GM12891 (cell line): Measurements from ENCODE around the gene HERPUD1.

Experiments
- DNase-seq: peaks from one replicate; pipeline ENCODE4 v3.0.0; 2011; ENCODE audit warnings: low spot score; ENCODE audit not compliant: insufficient read length
- FAIRE-seq: peaks from 2 replicates; lab custom pipeline; 2011; peaks lifted over from hg19 to GRCh38; lab: Jason Lieb, UNC
- PAX5 ChIP-seq: IDR thresholded peaks from 2 replicates; pipeline ENCODE4 v1.6.1; 2011; ENCODE audit warnings: low read length, moderate library complexity, mild to moderate bottlenecking; ENCODE audit not compliant: insufficient read depth, severe bottlenecking
- POLR2A ChIP-seq: IDR thresholded peaks from 2 replicates; pipeline ENCODE4 v1.6.1; 2011; ENCODE audit warnings: low read depth, low read length, control low read depth
- POLR2AphosphoS5 ChIP-seq: IDR thresholded peaks from 2 replicates; pipeline ENCODE4 v1.6.1; 2011; ENCODE audit warnings: low read depth, low read length, control low read depth
- POU2F2 ChIP-seq: IDR thresholded peaks from 2 replicates; pipeline ENCODE4 v1.6.1; 2011; ENCODE audit warnings: low read depth, mild to moderate bottlenecking, control low read depth, low read length, moderate library complexity
- SPI1 ChIP-seq: IDR thresholded peaks from 2 replicates; pipeline ENCODE4 v1.6.1; 2011; ENCODE audit warnings: low read depth, low read length, control low read depth
- TAF1 ChIP-seq: IDR thresholded peaks from 2 replicates; pipeline ENCODE4 v1.6.1; 2011; ENCODE audit warnings: low read depth, low read length, control low read depth

The HERPUD1 gene

DNA sequence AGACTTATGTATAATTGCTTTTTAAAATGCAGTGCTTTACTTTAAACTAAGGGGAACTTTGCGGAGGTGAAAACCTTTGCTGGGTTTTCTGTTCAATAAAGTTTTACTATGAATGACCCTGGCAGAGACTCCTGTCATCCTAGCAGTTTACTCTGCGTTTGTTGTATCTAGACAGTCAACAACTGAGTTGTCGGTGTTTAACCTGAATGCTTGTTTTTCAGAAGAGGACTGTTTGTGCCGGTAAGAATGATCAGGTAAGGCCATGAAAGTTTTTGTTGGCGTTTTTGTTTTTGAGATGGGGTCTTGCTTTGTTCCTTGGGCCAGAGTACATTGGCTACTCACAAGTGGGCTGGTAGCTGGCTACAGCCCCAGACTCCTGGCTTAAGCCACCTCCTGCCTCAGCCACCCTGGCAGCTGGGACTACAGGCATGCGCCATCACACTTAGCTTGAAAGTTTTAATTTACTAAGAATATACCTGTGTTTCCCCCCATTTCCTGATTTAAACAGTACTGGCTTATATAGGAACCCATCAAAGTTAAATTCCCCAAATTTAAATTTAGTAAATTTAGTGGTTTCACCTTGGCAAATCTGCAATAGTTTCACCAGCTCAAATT lies 11.9 kb downstream of the HERPUD1 start:
- FAIRE-seq = no peak
- TF ChIP-seq PAX5 (no peak), POLR2A (0 out of 2 replicates have a peak, but pooled peaks have one; percentile 17)
- no peak for DNase-seq

DNA sequence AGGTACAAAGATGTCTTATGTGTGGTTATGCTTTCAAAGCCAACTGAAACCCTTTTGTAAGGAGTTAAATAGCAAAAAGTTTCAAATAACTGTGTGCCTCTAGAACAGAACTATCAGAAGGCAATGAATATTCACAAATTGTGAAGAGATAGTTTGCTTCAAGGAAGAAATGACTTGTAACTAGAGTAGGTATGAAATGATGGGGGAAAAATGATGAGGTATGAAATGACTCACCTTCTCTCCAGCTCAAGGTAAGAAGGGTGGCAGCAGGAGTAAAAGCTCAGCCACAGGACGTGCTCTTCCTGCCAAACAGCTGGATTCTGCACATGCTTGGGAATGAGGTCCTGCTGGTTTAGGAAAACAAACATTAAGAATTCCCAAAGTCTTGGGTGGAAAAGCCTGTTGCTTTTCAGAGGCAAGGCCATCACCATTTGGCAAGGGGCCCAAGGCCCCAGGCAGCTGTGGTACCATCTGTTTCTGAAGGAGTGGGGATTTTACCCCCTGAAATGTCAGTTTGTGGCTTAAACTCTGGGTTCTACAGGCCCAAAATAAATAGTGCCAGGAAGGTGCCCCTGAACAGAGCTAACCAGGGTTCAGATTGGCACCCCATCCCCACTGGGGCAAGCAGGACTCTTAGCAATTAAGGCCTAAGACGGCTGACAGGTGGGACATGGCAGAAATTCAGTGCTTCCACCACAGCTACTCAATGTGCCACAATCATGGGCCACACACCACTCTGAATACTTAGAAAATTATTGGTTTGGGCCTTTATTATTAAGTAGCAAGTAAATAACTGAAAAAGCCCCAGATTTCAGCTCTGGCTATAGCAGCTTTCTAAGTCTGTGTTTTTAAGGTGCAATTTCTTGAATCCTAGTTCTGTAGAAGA lies 13.3 kb downstream of the HERPUD1 start:
- peak; percentile 89 for FAIRE-seq
- DNase-seq = no peak
- peak; percentile 83 for TF ChIP-seq POLR2A
- peak; percentile 24; the same call in 1 of the 2 replicates for TF ChIP-seq POU2F2
- peak; percentile 82 for TF ChIP-seq POLR2AphosphoS5
- TF ChIP-seq PAX5 = no peak
- no peak for TF ChIP-seq SPI1
- TF ChIP-seq TAF1 = no peak

DNA sequence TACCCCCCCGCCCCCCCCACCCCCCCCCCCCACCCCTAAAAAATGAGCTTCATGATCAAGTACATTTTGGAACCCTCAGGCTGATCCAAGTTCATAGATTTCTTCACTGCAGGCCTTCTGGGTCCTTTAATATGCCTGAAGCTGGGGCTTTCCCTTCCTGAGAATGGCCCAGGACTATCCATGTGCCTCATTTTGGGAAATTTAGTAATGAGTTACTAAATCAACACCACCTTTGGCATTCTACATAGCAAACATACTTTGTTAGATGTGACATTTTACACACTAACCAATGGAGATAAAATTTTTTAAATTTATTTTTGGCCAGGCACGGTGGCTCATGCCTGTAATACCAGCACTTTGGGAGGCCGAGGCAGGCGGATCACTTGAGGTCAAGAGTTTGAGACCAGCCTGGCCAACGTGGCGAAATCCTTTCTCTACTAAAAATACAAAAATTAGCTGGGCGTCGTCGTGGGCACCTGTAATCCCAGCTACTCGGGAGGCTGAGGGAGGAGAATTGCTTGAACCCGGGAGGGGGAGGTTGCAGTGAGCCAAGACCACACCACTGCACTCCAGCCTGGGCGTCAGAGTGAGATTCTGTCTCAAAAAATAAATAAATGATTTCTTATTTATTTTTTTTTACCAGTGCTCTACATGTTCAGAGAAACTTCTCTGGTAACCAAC lies 14.0 kb downstream of the HERPUD1 start:
- TF ChIP-seq PAX5 (no peak), POLR2AphosphoS5 (0 out of 2 replicates have a peak, but pooled peaks have one; percentile 12)
- no peak for DNase-seq
- FAIRE-seq = no peak

DNA sequence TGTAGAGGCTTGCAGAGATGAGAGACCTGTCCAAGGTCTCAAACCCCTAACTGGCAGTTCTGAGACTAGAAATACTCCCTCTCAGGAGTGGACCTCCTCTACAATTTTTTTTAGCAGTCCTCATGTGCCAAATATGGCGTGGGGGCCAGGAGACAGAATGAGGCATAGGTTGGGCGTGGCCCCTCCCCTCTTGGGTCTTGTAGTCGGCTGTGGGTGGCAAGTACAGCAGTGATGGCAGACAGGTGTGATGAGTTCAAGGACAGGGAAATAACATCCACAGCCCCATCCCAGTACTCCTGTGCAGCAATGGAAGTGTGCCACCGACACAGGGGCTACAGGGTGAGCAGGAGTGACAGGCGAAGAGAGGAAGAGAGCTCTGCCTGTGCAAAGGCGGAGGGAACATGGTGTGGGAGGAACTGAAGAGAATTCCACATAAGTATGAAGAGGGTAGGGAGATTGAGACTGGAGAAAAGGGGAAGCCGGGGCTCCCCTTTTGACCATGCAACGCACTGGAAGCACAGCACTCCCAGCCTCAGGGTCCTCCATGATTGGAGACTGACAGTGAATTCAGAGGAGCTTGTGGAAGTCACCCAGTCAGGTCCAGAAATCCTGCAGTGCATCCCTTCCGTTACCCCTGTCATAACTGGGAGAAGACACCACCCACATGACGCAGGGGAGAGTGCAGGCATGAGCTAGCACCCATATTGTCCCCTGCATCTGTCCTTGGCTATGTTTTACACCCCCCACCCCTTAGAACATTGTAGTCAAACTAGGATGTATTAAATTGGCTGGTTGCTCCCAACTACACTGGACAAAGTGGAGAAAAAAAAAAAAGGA lies 15.0 kb downstream of the HERPUD1 start:
- DNase-seq = no peak
- no peak for FAIRE-seq
- TF ChIP-seq PAX5 (no peak), POLR2AphosphoS5 (peak; percentile 84), POLR2A (peak; percentile 82), POU2F2 (peak; percentile 26)

DNA sequence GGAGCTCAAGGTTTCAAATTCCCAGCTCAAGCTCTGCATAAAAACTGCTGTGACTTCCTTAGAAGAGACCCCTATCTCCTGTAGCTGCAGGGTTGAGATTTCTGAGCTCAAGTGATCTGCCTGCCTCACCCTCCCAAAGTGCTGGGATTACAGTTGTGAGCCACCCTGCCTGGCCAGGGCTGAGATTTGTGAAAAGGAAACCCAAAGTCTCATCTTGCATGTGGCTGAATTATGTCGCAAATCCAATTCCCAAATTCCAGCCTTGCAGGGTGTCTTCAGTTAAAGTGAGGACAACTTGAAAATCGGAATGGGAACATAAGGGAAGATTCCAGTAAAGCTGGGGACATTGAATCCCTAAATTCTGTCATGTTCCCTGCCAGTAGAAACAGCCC lies 15.7 kb downstream of the HERPUD1 start:
- TF ChIP-seq SPI1 (no peak), TAF1 (no peak), PAX5 (no peak), POU2F2 (no peak)
- FAIRE-seq (no peak), DNase-seq (no peak)

DNA sequence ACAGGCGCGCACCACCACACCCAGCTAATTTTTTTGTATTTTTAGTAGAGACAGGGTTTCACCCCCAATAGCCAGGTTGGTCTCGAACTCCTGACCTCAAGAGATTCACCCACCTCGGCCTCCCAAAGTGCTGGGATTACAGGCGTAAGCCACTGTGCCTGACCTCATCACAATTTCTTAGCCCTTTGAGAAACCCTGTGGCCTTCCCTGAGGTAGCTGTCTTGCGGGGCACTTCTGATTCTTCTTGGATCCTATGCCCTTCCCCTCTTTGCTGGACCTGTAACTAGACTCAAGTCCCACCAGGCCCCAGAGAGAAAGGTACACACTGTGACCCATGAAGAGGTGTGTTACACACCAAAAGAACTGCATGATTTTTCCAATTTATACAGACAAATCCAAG lies 16.3 kb downstream of the HERPUD1 start:
- no peak for DNase-seq
- no peak for FAIRE-seq
- TF ChIP-seq POU2F2 (no peak), TAF1 (no peak), SPI1 (no peak), POLR2AphosphoS5 (no peak), POLR2A (no peak), PAX5 (no peak)

DNA sequence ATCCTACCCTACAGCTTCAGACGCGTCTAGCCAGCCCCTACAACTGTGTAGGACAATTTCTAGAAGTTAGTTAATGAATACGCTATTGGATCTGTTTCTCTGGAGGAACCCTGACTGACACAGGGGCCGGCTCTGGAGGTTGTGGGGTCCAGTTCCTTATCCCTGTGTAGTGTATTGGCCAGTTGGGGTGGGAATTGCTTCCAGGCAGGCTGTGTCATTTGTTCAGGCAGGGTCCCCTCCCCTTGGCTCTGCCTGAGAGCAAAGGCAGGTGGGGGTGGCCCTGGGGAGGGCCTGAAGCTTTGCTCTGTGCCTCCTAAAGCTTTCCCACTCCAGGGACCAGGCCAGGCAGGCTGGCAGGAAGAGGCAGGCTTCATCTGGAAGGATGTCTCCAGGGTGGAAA lies 18.1 kb downstream of the HERPUD1 start:
- TF ChIP-seq PAX5 (no peak), POLR2A (no peak), POU2F2 (no peak), SPI1 (no peak), POLR2AphosphoS5 (no peak), TAF1 (no peak)
- FAIRE-seq (no peak), DNase-seq (no peak)

DNA sequence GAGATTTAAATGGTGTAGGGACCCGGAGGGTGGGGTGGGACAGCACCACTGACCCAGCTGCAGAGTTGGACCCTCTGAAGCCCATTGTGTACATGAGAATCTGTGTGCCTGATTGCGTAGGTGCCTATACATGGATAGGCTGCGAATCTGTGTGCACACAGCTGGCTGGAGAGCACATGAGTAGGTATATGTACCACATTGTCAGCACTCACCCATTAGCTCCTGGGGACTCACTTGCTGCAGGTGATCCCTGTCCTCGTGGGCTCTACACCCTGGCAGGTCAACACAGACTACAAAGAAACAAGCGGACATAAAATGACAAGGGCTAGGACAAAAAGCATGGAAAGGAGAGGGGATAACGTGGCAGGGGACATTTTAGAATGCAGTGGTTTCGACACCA lies 18.5 kb downstream of the HERPUD1 start:
- DNase-seq (no peak), FAIRE-seq (no peak)
- TF ChIP-seq POLR2A = no peak
- TF ChIP-seq PAX5 = no peak
- TF ChIP-seq TAF1 = no peak
- no peak for TF ChIP-seq SPI1
- TF ChIP-seq POLR2AphosphoS5 = no peak
- TF ChIP-seq POU2F2 = no peak

DNA sequence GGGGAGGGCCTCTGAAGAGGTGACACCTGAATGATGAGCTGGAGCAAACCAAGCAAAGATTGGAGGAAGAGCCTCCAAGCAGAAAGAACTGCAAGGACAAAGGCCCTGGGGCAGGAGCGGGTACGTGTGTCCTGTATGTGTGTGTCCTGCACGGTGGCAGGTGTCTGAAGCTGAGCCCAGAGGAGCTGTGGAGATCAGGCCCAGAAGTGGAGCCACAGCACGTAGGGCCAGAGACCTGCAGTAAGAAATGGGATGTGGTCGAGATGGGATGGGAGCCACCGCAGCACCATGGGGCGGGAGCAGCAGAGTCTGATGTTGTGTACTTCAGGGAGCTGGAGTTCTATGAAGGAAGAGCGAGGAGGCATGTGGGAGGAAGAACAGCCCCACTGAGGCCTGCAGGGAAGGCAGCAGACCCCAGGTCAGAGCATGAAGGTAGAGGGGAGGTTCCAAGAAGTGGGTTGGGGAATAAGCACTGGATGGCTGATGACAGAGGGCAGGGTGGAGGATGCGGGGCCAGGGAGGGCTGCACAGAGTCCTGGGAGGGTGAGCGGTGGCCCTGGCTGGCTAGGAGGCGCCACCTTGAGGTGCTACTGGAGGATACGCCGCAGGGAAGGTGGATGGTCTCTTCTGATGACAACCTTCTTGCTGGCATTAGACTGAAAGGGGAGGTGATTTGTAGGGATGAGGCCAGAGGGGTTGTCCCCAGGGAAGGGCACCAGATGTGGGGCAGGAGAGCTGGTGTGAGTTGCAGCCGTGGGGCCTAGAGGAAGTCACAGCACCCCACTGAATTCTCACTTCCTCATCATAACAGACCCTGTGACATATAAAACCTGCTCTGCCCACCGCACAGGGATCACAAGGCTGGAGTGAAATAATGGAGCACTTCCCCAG lies 19.2 kb downstream of the HERPUD1 start:
- no peak for TF ChIP-seq POLR2AphosphoS5
- no peak for TF ChIP-seq PAX5
- peak; percentile 94 for TF ChIP-seq SPI1
- TF ChIP-seq POU2F2 = 0 out of 2 replicates have a peak, but pooled peaks have one; percentile 8
- no peak for TF ChIP-seq TAF1
- TF ChIP-seq POLR2A = no peak
- DNase-seq (no peak), FAIRE-seq (peak; percentile 96)
